Right renal cortex interstitium (tissue), 3 donors: ENCODE data around the gene RGR. TPM values are rescaled to one million over a fixed set of nuclear protein-coding genes. Genes with fewer than 3 reads are reported as not detected.
"Not testable (repeated sequence)": the region's sequence is repeated elsewhere in the genome, so short reads cannot be mapped to it uniquely, and the experiment has no call there.

Source experiments
- DNase-seq, 3 donors: peaks; one replicate each; pipeline ENCODE4 v3.0.0-alpha.2; 2013; ENCODE audit warnings: low read depth in 3 of 3, low spot score in 2 of 3
- polyA plus RNA-seq, 3 donors: library from polyadenylated mRNA; unstranded; fragments of 120-200 nt; gene quantifications; one replicate each; pipeline ENCODE4 v1.2.1, GENCODE V29; 2013; ENCODE audit not compliant: insufficient read length in 3 of 3

RGR gene
- polyA plus RNA-seq, 3 donors = not detected

GRCh38 chr10:84256510-84257342, 11.9 kb downstream of the RGR start:
- DNase-seq = peak in 1 of 3 donors; percentile 19

- DNase-seq = no peak
These were observed 12.6 kb downstream of the RGR start for GRCh38 chr10:84257343-84258020.

- DNase-seq = no peak
These were observed 13.3 kb downstream of the RGR start for GRCh38 chr10:84258034-84258695.

- DNase-seq = no peak
These were observed 16.5 kb downstream of the RGR start for GRCh38 chr10:84261236-84261915.

GRCh38 chr10:84262190-84262956, 17.5 kb downstream of the RGR start:
- DNase-seq = no peak

GRCh38 chr10:84263716-84264115, 18.9 kb downstream of the RGR start:
- DNase-seq = no peak

- peak in 2 of 3 donors; percentile 17 to 27 for DNase-seq
These were observed 19.8 kb downstream of the RGR start for GRCh38 chr10:84264611-84265141.

GRCh38 chr10:84265418-84265817, 20.6 kb downstream of the RGR start:
- no peak for DNase-seq

- no peak for DNase-seq
These were observed 22.8 kb downstream of the RGR start for GRCh38 chr10:84267503-84268126.

- no peak for DNase-seq
These were observed 24.3 kb downstream of the RGR start for GRCh38 chr10:84269162-84269561.

- no peak for DNase-seq
These were observed 24.9 kb downstream of the RGR start for GRCh38 chr10:84269773-84270172.

- DNase-seq = no peak
These were observed 25.9 kb downstream of the RGR start for GRCh38 chr10:84270708-84271107.

- DNase-seq = not testable (repeated sequence)
These were observed 35.1 kb downstream of the RGR start for GRCh38 chr10:84279876-84280475.

- no peak for DNase-seq
These were observed 41.8 kb downstream of the RGR start for GRCh38 chr10:84286695-84287094.

- DNase-seq = no peak
These were observed 43.3 kb downstream of the RGR start for GRCh38 chr10:84288151-84288550.

- no peak for DNase-seq
These were observed 44.8 kb downstream of the RGR start for GRCh38 chr10:84289521-84290200.

- DNase-seq = no peak
These were observed 45.4 kb downstream of the RGR start for GRCh38 chr10:84290235-84290634.

GRCh38 chr10:84291384-84291783, 46.5 kb downstream of the RGR start:
- peak; percentile 18 to 65 (median 36) for DNase-seq
